ENCODE results near the gene FARP2. TPM values are rescaled to one million over a fixed set of nuclear protein-coding genes. Genes with fewer than 3 reads are reported as not detected.

FARP2 gene
- total and polyA plus RNA-seq, 2 of the 13 experiments (the other 11 are each of a cell fraction or from before 2014, with no cell fraction given) = 28.0 to 45.4 TPM

DNA sequence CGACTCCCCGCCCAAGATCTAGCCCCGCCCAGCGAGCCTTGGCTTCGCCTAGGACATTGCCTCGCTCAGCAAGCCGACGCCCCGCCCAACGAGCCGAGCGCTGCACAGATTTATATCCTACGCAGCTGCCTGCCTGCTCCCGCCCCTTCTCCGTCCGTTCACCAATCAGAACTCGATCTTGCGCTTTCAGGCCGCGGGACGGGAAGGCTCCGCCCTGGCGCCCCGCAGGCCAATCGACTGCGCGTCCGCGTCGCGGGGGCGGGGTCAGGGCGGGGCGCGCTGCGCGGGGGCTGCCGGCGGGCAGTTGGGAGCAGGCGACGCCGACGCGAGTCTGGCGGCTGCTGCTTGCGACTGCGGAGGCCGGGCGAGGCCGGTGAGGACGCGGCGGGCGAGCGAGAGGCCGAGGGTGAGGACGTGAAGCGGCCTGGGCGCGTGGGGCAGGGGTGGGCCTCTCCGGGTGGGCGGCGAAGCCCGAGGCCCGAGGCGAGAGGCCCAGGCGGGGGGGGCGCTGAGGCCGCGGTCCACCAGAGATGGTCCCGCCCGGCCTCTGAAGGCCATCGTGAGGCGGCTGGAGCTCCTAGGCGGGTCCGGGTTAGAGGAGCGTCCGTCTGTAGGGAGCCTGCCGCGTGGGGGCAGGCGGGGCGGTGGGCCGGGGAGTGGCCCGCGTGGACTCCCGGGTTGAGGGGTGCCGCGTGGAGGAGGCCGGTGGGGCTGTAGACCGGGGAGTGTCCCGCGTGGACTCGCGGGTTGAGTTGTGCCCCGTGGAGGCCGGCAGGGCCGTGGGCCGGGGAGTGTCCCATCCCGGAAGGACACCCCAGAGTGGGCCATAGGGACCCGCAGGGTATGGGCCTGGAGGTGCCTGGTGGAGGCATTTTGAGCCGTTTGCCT, at the start of gene FARP2 (continued):
- TF ChIP-seq, protein P1, sequence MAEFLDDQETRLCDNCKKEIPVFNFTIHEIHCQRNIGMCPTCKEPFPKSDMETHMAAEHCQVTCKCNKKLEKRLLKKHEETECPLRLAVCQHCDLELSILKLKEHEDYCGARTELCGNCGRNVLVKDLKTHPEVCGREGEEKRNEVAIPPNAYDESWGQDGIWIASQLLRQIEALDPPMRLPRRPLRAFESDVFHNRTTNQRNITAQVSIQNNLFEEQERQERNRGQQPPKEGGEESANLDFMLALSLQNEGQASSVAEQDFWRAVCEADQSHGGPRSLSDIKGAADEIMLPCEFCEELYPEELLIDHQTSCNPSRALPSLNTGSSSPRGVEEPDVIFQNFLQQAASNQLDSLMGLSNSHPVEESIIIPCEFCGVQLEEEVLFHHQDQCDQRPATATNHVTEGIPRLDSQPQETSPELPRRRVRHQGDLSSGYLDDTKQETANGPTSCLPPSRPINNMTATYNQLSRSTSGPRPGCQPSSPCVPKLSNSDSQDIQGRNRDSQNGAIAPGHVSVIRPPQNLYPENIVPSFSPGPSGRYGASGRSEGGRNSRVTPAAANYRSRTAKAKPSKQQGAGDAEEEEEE (CRISPR knock-in tag; IDR thresholded peaks at IDR 0.05; ENCODE audit: borderline replicate concordance) = no peak
- no peak for TF ChIP-seq HNRNPUL1 (IDR thresholded peaks at IDR 0.05; ENCODE audit: low read depth, low read length)
- peak; percentile 88 for TF ChIP-seq ATF7-NPFF (CRISPR knock-in tag; IDR thresholded peaks at IDR 0.05; ENCODE audit: low read depth)
- TF ChIP-seq BHLHE40 (IDR thresholded peaks at IDR 0.05; ENCODE audit: low read length) = no peak
- no peak for TF ChIP-seq ZNF350 (CRISPR knock-in tag; IDR thresholded peaks at IDR 0.05; ENCODE audit: borderline replicate concordance, low read depth)
- TF ChIP-seq, protein P2, sequence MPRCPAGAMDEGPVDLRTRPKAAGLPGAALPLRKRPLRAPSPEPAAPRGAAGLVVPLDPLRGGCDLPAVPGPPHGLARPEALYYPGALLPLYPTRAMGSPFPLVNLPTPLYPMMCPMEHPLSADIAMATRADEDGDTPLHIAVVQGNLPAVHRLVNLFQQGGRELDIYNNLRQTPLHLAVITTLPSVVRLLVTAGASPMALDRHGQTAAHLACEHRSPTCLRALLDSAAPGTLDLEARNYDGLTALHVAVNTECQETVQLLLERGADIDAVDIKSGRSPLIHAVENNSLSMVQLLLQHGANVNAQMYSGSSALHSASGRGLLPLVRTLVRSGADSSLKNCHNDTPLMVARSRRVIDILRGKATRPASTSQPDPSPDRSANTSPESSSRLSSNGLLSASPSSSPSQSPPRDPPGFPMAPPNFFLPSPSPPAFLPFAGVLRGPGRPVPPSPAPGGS (CRISPR knock-in tag; IDR thresholded peaks at IDR 0.05) = no peak; the same call in none of the 2 replicates
- TF ChIP-seq CAMTA2 (CRISPR knock-in tag; IDR thresholded peaks at IDR 0.05; ENCODE audit: borderline replicate concordance) = no peak
- TF ChIP-seq, protein P3, sequence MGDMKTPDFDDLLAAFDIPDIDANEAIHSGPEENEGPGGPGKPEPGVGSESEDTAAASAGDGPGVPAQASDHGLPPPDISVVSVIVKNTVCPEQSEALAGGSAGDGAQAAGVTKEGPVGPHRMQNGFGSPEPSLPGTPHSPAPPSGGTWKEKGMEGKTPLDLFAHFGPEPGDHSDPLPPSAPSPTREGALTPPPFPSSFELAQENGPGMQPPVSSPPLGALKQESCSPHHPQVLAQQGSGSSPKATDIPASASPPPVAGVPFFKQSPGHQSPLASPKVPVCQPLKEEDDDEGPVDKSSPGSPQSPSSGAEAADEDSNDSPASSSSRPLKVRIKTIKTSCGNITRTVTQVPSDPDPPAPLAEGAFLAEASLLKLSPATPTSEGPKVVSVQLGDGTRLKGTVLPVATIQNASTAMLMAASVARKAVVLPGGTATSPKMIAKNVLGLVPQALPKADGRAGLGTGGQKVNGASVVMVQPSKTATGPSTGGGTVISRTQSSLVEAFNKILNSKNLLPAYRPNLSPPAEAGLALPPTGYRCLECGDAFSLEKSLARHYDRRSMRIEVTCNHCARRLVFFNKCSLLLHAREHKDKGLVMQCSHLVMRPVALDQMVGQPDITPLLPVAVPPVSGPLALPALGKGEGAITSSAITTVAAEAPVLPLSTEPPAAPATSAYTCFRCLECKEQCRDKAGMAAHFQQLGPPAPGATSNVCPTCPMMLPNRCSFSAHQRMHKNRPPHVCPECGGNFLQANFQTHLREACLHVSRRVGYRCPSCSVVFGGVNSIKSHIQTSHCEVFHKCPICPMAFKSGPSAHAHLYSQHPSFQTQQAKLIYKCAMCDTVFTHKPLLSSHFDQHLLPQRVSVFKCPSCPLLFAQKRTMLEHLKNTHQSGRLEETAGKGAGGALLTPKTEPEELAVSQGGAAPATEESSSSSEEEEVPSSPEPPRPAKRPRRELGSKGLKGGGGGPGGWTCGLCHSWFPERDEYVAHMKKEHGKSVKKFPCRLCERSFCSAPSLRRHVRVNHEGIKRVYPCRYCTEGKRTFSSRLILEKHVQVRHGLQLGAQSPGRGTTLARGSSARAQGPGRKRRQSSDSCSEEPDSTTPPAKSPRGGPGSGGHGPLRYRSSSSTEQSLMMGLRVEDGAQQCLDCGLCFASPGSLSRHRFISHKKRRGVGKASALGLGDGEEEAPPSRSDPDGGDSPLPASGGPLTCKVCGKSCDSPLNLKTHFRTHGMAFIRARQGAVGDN (CRISPR knock-in tag; IDR thresholded peaks at IDR 0.05) = peak; percentile 83
- TF ChIP-seq ZBTB1 (CRISPR knock-in tag; IDR thresholded peaks at IDR 0.05; ENCODE audit: borderline replicate concordance) = no peak
- TF ChIP-seq ZNF841 (CRISPR knock-in tag; IDR thresholded peaks at IDR 0.05; ENCODE audit: borderline replicate concordance) = no peak
- TF ChIP-seq, protein P4, sequence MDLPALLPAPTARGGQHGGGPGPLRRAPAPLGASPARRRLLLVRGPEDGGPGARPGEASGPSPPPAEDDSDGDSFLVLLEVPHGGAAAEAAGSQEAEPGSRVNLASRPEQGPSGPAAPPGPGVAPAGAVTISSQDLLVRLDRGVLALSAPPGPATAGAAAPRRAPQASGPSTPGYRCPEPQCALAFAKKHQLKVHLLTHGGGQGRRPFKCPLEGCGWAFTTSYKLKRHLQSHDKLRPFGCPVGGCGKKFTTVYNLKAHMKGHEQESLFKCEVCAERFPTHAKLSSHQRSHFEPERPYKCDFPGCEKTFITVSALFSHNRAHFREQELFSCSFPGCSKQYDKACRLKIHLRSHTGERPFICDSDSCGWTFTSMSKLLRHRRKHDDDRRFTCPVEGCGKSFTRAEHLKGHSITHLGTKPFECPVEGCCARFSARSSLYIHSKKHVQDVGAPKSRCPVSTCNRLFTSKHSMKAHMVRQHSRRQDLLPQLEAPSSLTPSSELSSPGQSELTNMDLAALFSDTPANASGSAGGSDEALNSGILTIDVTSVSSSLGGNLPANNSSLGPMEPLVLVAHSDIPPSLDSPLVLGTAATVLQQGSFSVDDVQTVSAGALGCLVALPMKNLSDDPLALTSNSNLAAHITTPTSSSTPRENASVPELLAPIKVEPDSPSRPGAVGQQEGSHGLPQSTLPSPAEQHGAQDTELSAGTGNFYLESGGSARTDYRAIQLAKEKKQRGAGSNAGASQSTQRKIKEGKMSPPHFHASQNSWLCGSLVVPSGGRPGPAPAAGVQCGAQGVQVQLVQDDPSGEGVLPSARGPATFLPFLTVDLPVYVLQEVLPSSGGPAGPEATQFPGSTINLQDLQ (CRISPR knock-in tag; IDR thresholded peaks at IDR 0.05) = peak; percentile 53; the same call in 1 of the 2 replicates
- no peak for TF ChIP-seq FOXM1 (CRISPR knock-in tag; IDR thresholded peaks at IDR 0.05)
- peak; percentile 41; the same call in 1 of the 2 replicates for TF ChIP-seq CBX5 (CRISPR knock-in tag; IDR thresholded peaks at IDR 0.05; ENCODE audit: borderline replicate concordance)
- no peak for TF ChIP-seq NFE2L1 (CRISPR knock-in tag; IDR thresholded peaks at IDR 0.05; ENCODE audit: borderline replicate concordance)
- no peak for TF ChIP-seq MZF1 (CRISPR knock-in tag; IDR thresholded peaks at IDR 0.05; ENCODE audit: borderline replicate concordance)
- no peak; the same call in none of the 2 replicates for TF ChIP-seq ZNF230 (CRISPR knock-in tag; IDR thresholded peaks at IDR 0.05)
- no peak for TF ChIP-seq FLYWCH1 (CRISPR knock-in tag; IDR thresholded peaks at IDR 0.05)
- peak; percentile 71; the same call in 1 of the 2 replicates for TF ChIP-seq ZIK1 (CRISPR knock-in tag; IDR thresholded peaks at IDR 0.05; ENCODE audit: borderline replicate concordance, low read depth)

All from HepG2 (cell line).